GM21381 (cell line): Measurements from ENCODE around the gene DCAF8.

Experiments
- ATAC-seq: cut with Tn5 transposase; IDR thresholded peaks from one replicate; pipeline ENCODE4 v1.9.1; 2021; ENCODE audit warnings: mild to moderate bottlenecking, moderate library complexity; ENCODE audit not compliant: unreplicated experiment

Gene DCAF8

DNA sequence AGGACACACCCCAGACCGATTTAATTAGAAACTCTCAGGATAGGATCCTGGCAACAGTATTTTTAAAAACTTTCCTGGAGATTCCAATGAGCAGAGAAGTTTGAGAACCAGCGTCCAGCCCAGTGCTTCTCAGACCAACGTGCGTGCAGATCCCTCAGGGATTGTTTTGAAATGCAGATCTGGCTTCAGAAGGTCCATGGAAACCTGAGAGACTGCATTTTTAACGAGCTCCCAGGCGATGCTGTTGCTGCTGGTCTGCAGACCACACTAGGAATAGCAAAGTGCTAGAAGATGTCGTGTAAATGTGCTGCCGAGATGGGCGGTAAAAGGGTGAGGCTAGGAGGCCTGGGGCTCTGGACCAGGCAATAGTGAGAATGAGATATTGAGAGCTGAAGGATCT is 90.4 kb downstream of the DCAF8 start:
- ATAC-seq: no peak

DNA sequence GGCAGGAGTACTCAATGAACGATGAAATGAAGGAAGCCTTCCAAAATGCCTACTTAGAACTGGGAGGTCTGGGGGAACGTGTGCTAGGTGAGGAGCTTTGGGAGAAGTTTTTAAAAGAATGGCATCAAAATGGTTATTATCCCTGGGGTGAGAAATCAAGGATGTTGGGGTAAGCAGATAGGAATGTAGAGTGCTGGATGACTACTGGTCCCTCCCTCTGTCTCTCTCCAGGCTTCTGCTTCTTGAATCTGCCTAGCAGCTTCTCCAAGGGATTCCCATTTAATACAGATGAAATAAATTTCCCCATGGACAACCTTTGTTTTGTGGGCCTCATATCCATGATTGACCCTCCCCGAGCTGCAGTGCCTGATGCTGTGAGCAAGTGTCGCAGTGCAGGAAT is 91.0 kb downstream of the DCAF8 start:
- ATAC-seq: no peak

DNA sequence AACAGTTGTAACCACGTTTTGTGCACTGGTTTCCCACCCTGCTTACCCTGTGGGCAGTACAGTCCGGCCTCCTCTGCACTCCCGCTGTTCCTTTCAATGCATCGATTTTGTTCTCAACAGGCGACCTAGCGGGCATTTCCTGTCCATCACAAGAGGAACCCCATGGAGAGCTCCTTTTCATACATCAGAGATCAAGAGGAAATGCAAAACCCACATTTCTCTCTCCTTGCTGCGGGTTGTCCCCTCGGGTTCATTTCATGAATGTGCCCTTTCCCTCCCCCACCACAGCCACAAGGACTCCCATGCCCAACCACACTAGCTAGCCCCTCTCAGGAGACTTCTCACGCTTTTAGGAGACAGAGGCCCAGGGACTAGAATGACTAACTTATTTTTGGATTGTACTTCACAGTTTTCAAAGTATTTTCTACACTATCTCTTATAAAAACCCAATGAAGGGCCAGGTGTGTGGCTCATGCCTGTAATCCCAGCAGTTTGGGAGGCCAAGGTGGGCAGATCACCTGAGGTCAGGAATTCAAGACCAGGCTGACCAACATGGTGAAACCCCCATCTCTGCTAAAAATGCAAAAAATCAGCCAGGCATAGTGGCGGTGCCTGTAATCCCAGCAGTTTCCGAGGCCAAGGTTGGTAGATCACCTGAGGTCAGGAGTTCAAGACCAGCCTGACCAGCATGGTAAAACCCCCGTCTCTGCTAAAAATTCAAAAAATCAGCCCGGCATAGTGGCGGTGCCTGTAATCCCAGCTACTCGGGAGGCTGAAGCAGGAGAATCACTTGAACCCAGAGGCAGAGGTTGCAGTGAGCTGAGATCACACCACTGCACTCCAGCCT is 92.6 kb downstream of the DCAF8 start:
- ATAC-seq: no peak

DNA sequence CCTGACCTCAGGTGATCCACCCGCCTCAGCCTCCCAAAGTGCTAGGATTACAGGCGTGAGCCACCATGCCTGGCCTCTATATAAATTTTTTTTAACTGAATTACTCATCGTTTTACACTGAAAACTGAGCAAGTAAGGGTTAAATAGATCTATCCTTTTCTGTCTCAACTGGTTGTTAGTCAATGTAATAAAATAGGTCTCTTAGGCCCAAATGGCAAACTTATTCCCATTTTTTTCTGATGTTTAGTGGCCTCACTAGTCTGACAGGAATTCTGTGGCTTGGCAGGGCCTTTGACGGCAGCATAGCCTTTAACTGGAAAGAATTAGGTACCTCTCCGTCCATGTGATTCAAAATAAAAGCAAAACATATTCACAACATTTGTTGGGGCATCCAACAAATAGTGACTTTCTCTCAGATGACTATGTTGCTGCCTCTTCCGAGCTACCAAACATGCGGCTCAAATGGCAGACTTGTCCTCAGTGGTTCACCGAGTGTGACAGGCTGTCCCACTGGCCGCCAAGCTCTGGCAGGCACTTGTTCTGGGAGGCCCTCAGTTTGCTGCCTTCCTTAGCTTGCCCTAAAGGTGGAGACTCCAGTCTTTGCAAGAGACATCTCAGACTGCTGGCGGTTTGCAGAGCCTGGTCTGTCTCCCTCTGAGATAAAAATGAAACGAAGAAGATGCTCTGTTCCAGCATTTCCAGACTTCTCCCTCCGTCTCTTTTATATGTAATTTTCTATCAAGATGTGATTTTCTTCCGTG is 93.6 kb downstream of the DCAF8 start:
- no peak for ATAC-seq

DNA sequence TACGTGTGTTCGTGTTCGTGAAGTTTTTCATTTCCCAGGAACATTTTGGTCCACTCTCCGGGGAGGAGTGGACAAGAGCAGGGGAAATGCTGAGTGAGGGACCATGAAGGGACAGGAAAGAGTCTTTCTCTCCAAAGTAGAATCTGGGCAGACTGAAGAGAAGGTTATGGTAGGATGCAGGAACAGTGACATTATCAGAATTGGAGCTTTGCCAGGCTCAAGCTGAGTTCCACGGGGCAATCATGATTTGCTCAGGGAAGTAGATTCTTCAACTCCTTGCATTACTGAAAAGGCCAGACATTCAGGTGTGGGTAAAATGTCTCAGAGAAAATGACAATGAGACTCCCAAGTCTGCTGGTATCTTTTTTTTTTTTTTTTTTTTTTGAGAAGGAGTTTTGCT is 94.3 kb downstream of the DCAF8 start:
- no peak for ATAC-seq

DNA sequence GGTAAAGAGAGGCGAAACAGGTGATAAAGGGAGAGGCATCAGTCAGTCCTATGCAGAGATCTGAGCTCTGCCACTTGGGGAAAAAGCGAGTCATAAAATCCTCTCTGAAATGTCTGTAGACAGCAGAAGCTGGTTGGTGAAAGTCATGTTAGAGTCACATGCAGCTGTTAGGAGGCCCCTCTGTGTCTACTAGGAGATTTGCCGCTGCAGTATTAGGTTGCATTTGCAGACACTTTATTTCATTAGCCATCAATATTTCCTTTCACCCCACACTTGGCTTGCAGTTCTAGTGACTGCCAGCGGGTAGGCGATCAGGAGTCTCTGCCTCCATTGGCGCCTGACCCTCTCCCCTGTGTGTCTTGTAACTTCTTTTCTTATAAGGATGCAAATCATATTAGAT is 94.8 kb downstream of the DCAF8 start:
- ATAC-seq: no peak

DNA sequence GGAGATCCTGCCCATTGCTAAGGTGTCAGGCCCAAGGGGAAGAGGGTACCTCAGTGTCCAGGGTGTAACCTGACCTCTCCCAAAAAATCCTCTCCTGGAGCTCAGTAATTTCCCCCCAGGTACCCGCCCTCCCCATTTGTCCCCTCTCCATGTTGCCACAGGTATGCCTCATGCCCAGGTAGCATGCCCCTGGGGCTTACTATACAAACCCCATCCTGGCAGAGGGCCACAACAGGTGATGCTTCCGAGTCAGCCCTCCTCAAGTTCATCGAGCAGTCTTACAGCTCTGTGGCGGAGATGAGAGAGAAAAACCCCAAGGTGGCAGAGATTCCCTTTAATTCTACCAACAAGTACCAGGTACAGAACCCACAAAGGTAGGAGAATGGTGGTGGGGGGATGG is 95.3 kb downstream of the DCAF8 start:
- ATAC-seq: no peak

DNA sequence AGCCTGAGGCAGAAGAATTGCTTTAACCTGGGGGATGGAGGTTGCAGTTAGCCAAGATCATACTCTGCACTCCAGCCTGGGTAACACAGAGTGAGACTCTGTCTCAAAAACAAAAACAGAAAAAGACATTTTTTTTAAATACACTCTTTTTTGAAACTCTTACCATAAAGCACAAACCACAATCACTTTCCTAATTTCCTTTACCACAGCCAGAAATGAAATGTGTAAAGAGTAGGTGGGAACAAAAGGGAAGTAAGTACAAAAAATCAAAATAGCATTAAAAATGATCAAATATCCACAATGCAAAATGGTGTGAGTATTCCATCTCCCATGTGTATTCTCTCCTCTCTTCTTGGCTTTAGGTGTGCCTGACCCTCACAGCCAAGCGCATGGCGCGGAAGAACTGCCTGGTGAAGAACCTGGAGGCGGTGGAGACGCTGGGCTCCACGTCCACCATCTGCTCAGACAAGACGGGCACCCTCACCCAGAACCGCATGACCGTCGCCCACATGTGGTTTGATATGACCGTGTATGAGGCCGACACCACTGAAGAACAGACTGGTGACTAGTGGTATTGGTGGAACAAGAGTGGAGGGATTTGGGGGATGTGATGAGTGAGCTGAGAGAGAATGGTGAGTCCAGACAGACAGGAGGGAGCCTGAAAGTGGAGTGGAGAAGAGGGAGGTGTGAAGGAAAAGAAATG is 96.0 kb downstream of the DCAF8 start:
- ATAC-seq: no peak
